ENCODE results near the gene MICAL3. TPM values are rescaled to one million over a fixed set of nuclear protein-coding genes. Genes with fewer than 3 reads are reported as not detected.
A peak's percentile ranks its signal among the peaks of the same experiment; 100 is the strongest.

Gene MICAL3
- total and polyA plus RNA-seq, 2 experiments from 2014 or later, result 27.3 to 76.9 TPM

DNA sequence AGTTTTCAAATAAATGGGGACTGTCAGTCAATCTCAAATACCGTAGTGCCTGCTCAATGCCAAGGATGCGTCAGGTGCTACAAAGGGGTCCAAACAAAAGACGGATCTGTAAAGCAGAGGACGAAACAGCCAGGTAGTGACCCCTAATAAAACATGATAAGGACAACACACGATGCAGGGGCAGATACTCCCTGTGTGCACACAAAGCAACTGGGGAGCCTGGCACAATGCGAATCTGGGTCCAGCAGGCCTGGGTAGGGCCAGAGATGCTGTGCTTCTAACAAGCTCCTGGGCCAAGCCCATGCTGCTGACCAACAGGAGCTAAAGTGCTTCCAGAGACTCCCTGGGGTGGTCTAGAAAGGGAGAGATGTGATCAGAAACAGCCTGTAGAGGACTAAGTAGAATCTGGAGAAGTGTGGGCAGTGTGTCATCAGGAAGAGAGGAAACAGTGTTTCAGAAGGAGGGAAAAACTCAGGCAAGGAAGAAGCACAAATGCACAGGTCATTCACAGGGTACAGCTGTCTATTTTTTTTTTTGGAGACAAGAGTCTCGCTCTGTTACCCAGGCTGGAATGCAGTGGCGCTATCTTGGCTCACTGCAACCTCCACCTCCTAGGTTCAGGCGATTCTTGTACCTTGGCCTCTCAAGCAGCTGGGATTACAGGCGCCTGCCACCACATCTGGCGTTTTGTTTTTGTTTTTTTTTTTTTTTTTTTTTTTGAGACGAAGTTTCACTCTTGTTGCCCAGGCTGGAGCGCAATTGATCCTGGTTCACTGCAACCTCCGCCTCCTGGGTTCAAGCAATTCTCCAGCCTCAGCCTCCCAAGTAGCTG lies 74.5 kb downstream of the MICAL3 start:
- H3K4me1 ChIP-seq (ENCODE audit: low read depth), result peaks cover 44% of the 10 kb centered on the region

GRCh38 chr22:17948101-17948500 lies 76.3 kb downstream of the MICAL3 start:
- H3K9me3 ChIP-seq (ENCODE audit: low read depth), result no peaks in the 10 kb centered on the region
- no peaks in the 10 kb centered on the region for H3K36me3 ChIP-seq
- no peak for DNase-seq (ENCODE audit: low read depth in 1 of 2, low spot score in 1 of 2)
- TF ChIP-seq, protein P1, sequence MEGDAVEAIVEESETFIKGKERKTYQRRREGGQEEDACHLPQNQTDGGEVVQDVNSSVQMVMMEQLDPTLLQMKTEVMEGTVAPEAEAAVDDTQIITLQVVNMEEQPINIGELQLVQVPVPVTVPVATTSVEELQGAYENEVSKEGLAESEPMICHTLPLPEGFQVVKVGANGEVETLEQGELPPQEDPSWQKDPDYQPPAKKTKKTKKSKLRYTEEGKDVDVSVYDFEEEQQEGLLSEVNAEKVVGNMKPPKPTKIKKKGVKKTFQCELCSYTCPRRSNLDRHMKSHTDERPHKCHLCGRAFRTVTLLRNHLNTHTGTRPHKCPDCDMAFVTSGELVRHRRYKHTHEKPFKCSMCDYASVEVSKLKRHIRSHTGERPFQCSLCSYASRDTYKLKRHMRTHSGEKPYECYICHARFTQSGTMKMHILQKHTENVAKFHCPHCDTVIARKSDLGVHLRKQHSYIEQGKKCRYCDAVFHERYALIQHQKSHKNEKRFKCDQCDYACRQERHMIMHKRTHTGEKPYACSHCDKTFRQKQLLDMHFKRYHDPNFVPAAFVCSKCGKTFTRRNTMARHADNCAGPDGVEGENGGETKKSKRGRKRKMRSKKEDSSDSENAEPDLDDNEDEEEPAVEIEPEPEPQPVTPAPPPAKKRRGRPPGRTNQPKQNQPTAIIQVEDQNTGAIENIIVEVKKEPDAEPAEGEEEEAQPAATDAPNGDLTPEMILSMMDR (IDR thresholded peaks at IDR 0.05; ENCODE audit: low read depth, low read length), result no peak
- H3K27me3 ChIP-seq, result no peaks in the 10 kb centered on the region
- H3K27ac ChIP-seq, result no peak overlapping the region
- H3K4me3 ChIP-seq, result no peak overlapping the region
- H3K4me1 ChIP-seq (ENCODE audit: low read depth), result peaks cover 56% of the 10 kb centered on the region

More for the DNA sequence above, 74.5 kb downstream of the MICAL3 start:
- H3K27ac ChIP-seq, result no peak overlapping the region
- H3K9me3 ChIP-seq (ENCODE audit: low read depth), result no peaks in the 10 kb centered on the region
- no peaks in the 10 kb centered on the region for H3K27me3 ChIP-seq
- TF ChIP-seq, protein P1 (IDR thresholded peaks at IDR 0.05; ENCODE audit: low read depth, low read length), result no peak
- no peak for DNase-seq (ENCODE audit: low read depth in 1 of 2, low spot score in 1 of 2)
- no peak overlapping the region for H3K4me3 ChIP-seq
- no peaks in the 10 kb centered on the region for H3K36me3 ChIP-seq

- TF ChIP-seq, protein P1 (IDR thresholded peaks at IDR 0.05; ENCODE audit: low read depth, low read length), result no peak
- Histone ChIP-seq H3K36me3 (no peaks in the 10 kb centered on the region), H3K9me3 (ENCODE audit: low read depth) (no peaks in the 10 kb centered on the region), H3K4me3 (no peak overlapping the region), H3K4me1 (ENCODE audit: low read depth) (peaks cover 66% of the 10 kb centered on the region), H3K27me3 (no peaks in the 10 kb centered on the region), H3K27ac (peak overlapping the region; percentile 60)
- DNase-seq (ENCODE audit: low read depth in 1 of 2, low spot score in 1 of 2), result peak in 1 of 2 donors; percentile 35
Measured at GRCh38 chr22:17946662-17947367, 77.5 kb downstream of the MICAL3 start.

GRCh38 chr22:17945888-17946648 lies 78.3 kb downstream of the MICAL3 start:
- TF ChIP-seq, protein P1 (IDR thresholded peaks at IDR 0.05; ENCODE audit: low read depth, low read length), result no peak
- Histone ChIP-seq H3K9me3 (ENCODE audit: low read depth) (no peaks in the 10 kb centered on the region), H3K27me3 (no peaks in the 10 kb centered on the region), H3K27ac (peak overlapping the region; percentile 60), H3K4me1 (ENCODE audit: low read depth) (peaks cover 67% of the 10 kb centered on the region), H3K4me3 (no peak overlapping the region), H3K36me3 (no peaks in the 10 kb centered on the region)
- no peak for DNase-seq (ENCODE audit: low read depth in 1 of 2, low spot score in 1 of 2)

DNA sequence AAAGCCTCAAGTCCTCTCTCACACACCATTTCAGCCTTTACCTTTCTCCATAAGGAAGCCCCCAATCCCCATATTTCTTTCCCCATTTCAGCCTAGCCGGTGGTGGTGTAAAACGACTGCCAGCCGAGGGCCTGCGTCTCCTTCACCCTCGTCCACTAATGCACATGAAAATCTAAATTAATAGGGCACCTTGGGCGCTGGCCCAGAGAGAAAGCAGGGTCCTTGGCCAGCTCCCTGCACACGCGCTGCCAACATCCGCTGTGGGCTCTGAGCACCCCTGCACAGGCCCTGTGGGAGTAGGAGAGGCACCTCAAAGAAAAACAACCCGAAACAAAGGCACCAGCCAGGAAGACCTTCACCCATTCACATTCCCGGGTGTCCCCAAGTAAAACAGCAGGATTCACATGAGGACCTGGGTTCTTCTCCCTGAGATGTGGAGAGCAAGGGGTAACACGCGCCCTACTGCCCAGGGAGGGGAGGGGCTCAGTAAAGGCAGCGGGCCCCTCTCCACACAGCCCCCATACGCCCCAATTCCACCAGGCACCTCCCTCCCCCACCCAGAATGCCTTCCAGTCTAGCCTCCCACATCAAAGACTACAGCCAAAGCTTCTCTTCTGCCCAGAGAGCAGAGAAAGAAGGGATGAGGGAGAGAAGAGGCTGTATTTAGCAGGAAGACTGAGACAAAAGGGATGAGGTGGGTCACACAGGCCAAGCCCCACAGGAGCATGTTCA lies 79.0 kb downstream of the MICAL3 start:
- peak overlapping the region; percentile 60 for H3K27ac ChIP-seq
- no peak for DNase-seq (ENCODE audit: low read depth in 1 of 2, low spot score in 1 of 2)
- H3K27me3 ChIP-seq, result no peaks in the 10 kb centered on the region
- H3K36me3 ChIP-seq, result no peaks in the 10 kb centered on the region
- peaks cover 67% of the 10 kb centered on the region for H3K4me1 ChIP-seq (ENCODE audit: low read depth)
- H3K9me3 ChIP-seq (ENCODE audit: low read depth), result no peaks in the 10 kb centered on the region
- no peak overlapping the region for H3K4me3 ChIP-seq
- TF ChIP-seq, protein P1 (IDR thresholded peaks at IDR 0.05; ENCODE audit: low read depth, low read length), result no peak
